Measurements from ENCODE around the gene CCDC88C.

- TF ChIP-seq CTCF (IDR thresholded peaks at IDR 0.05) (no peak), POLR2A (IDR thresholded peaks at IDR 0.05) (no peak), POLR2AphosphoS5 (IDR thresholded peaks at IDR 0.05) (no peak)
Measured at GRCh38 chr14:91313852-91314251, 103.8 kb downstream of the CCDC88C start.

Data from prostate gland (tissue), 2 donors.